Measurements from ENCODE around the gene NCOA6. TPM values are rescaled to one million over a fixed set of nuclear protein-coding genes. Genes with fewer than 3 reads are reported as not detected.
"Not testable (repeated sequence)": the region's sequence is repeated elsewhere in the genome, so short reads cannot be mapped to it uniquely, and the experiment has no call there.

Gene NCOA6
- total RNA-seq, 1 donor from 2014 or later = 80.7 TPM

GRCh38 chr20:34729416-34729815 is 96.0 kb downstream of the NCOA6 start:
- TF ChIP-seq CTCF (IDR thresholded peaks at IDR 0.05; ENCODE audit: unreplicated experiment) = no peak
- H3K27ac Mint-ChIP-seq = no peak overlapping the region
- H3K36me3 Mint-ChIP-seq (ENCODE audit: insufficient read depth) = peaks cover 31% of the 10 kb centered on the region
- no peaks in the 10 kb centered on the region for H3K9me3 Mint-ChIP-seq (ENCODE audit: low read depth)
- peaks cover 9% of the 10 kb centered on the region for H3K4me1 Mint-ChIP-seq (ENCODE audit: low read depth)
- no peaks in the 10 kb centered on the region for H3K27me3 Mint-ChIP-seq
- DNase-seq (ENCODE audit: low spot score, unreplicated experiment) = no peak
- no peak overlapping the region for H3K4me3 Mint-ChIP-seq (ENCODE audit: low read depth)

- Mint-ChIP-seq H3K4me1 (ENCODE audit: low read depth) (peaks cover 15% of the 10 kb centered on the region), H3K36me3 (ENCODE audit: insufficient read depth) (peaks cover 28% of the 10 kb centered on the region), H3K27me3 (no peaks in the 10 kb centered on the region), H3K9me3 (ENCODE audit: low read depth) (no peaks in the 10 kb centered on the region), H3K4me3 (ENCODE audit: low read depth) (no peak overlapping the region), H3K27ac (no peak overlapping the region)
- DNase-seq (ENCODE audit: low spot score, unreplicated experiment) = no peak
- no peak for TF ChIP-seq CTCF (IDR thresholded peaks at IDR 0.05; ENCODE audit: unreplicated experiment)
These were observed 101.3 kb downstream of the NCOA6 start for GRCh38 chr20:34724172-34724571.

GRCh38 chr20:34722560-34722959 is 102.9 kb downstream of the NCOA6 start:
- not testable (repeated sequence) for H3K4me1 Mint-ChIP-seq (ENCODE audit: low read depth); DNase-seq (ENCODE audit: low spot score, unreplicated experiment); H3K27ac Mint-ChIP-seq; H3K9me3 Mint-ChIP-seq (ENCODE audit: low read depth); H3K4me3 Mint-ChIP-seq (ENCODE audit: low read depth); H3K27me3 Mint-ChIP-seq
- H3K36me3 Mint-ChIP-seq (ENCODE audit: insufficient read depth) = peaks cover 35% of the 10 kb centered on the region

- H3K4me1 Mint-ChIP-seq (ENCODE audit: low read depth) = peaks cover 9% of the 10 kb centered on the region
- TF ChIP-seq CTCF (IDR thresholded peaks at IDR 0.05; ENCODE audit: unreplicated experiment) = no peak
- peak overlapping the region; percentile 11 for H3K27ac Mint-ChIP-seq
- H3K4me3 Mint-ChIP-seq (ENCODE audit: low read depth) = no peak overlapping the region
- no peaks in the 10 kb centered on the region for H3K27me3 Mint-ChIP-seq
- H3K9me3 Mint-ChIP-seq (ENCODE audit: low read depth) = no peaks in the 10 kb centered on the region
- peaks cover 28% of the 10 kb centered on the region for H3K36me3 Mint-ChIP-seq (ENCODE audit: insufficient read depth)
- no peak for DNase-seq (ENCODE audit: low spot score, unreplicated experiment)
These were observed 105.2 kb downstream of the NCOA6 start for GRCh38 chr20:34720266-34720665.

GRCh38 chr20:34719242-34720017 is 106.0 kb downstream of the NCOA6 start:
- H3K9me3 Mint-ChIP-seq (ENCODE audit: low read depth); H3K27me3 Mint-ChIP-seq; H3K27ac Mint-ChIP-seq; H3K4me1 Mint-ChIP-seq (ENCODE audit: low read depth); H3K4me3 Mint-ChIP-seq (ENCODE audit: low read depth); DNase-seq (ENCODE audit: low spot score, unreplicated experiment): not testable (repeated sequence)
- peaks cover 29% of the 10 kb centered on the region for H3K36me3 Mint-ChIP-seq (ENCODE audit: insufficient read depth)

GRCh38 chr20:34717230-34718095 is 108.0 kb downstream of the NCOA6 start:
- TF ChIP-seq CTCF (IDR thresholded peaks at IDR 0.05; ENCODE audit: unreplicated experiment) = no peak

More at GRCh38 chr20:34717230-34718095, 108.0 kb downstream of the NCOA6 start:
- H3K9me3 Mint-ChIP-seq (ENCODE audit: low read depth) = no peaks in the 10 kb centered on the region
- peaks cover 33% of the 10 kb centered on the region for H3K36me3 Mint-ChIP-seq (ENCODE audit: insufficient read depth)
- no peak for DNase-seq (ENCODE audit: low spot score, unreplicated experiment)
- peaks cover 11% of the 10 kb centered on the region for H3K4me1 Mint-ChIP-seq (ENCODE audit: low read depth)
- no peaks in the 10 kb centered on the region for H3K27me3 Mint-ChIP-seq
- peak overlapping the region; percentile 28 for H3K27ac Mint-ChIP-seq
- no peak overlapping the region for H3K4me3 Mint-ChIP-seq (ENCODE audit: low read depth)
